Measurements from ENCODE around the gene TFF3.

TFF3 gene

GRCh38 chr21:42276526-42277154 lies 38.6 kb downstream of the TFF3 start:
- TF ChIP-seq CTCF (conservative IDR thresholded peaks at IDR 0.05) (no peak), ZFX (IDR thresholded peaks at IDR 0.05) (no peak)
- H3K27ac ChIP-seq = no peak overlapping the region

- TF ChIP-seq ZFX (IDR thresholded peaks at IDR 0.05) (no peak), CTCF (conservative IDR thresholded peaks at IDR 0.05) (no peak)
- H3K27ac ChIP-seq = no peak overlapping the region
Observed at GRCh38 chr21:42276076-42276475, 39.1 kb downstream of the TFF3 start.

- TF ChIP-seq ZFX (IDR thresholded peaks at IDR 0.05) (no peak), CTCF (conservative IDR thresholded peaks at IDR 0.05) (no peak)
- no peak overlapping the region for H3K27ac ChIP-seq
Observed at GRCh38 chr21:42272984-42273600, 42.1 kb downstream of the TFF3 start.

GRCh38 chr21:42272109-42272962 lies 42.9 kb downstream of the TFF3 start:
- no peak for TF ChIP-seq ZFX (IDR thresholded peaks at IDR 0.05)
- TF ChIP-seq CTCF (conservative IDR thresholded peaks at IDR 0.05) = no peak
- H3K27ac ChIP-seq = no peak overlapping the region

GRCh38 chr21:42271065-42271464 lies 44.1 kb downstream of the TFF3 start:
- TF ChIP-seq ZFX (IDR thresholded peaks at IDR 0.05) (no peak), CTCF (conservative IDR thresholded peaks at IDR 0.05) (no peak)
- H3K27ac ChIP-seq = no peak overlapping the region

GRCh38 chr21:42269386-42269785 lies 45.8 kb downstream of the TFF3 start:
- no peak overlapping the region for H3K27ac ChIP-seq
- TF ChIP-seq ZFX (IDR thresholded peaks at IDR 0.05) = no peak
- no peak for TF ChIP-seq CTCF (conservative IDR thresholded peaks at IDR 0.05)

Data from C4-2B (cell line).